Measurements from ENCODE around the gene TTC5. TPM values are rescaled to one million over a fixed set of nuclear protein-coding genes. Genes with fewer than 3 reads are reported as not detected.

Gene TTC5
- total RNA-seq, 2 donors from 2014 or later: 20.1 to 20.5 TPM

- no peak overlapping the region for H3K4me3 Mint-ChIP-seq
Observed at GRCh38 chr14:20328705-20329104, 23.0 kb upstream of the TTC5 start.

GRCh38 chr14:20327005-20327869, 21.5 kb upstream of the TTC5 start:
- Histone ChIP-seq H3K4me3 (ENCODE audit: low read length) (no peak overlapping the region), H3K27ac (ENCODE audit: low read depth, low read length) (no peak overlapping the region), H3K36me3 (ENCODE audit: control insufficient read depth, insufficient read depth, low read length) (peaks cover 64% of the 10 kb centered on the region), H3K9ac (ENCODE audit: extremely low read depth, low read length, poor library complexity, severe bottlenecking) (no peak overlapping the region), H3K9me3 (ENCODE audit: control insufficient read depth, low read length) (no peaks in the 10 kb centered on the region), H3K4me1 (ENCODE audit: control insufficient read depth, insufficient read depth, low read length) (no peaks in the 10 kb centered on the region), H3K27me3 (ENCODE audit: control insufficient read depth, insufficient read depth, low read length, poor library complexity, severe bottlenecking) (no peaks in the 10 kb centered on the region)
- no peak overlapping the region for H3K4me3 Mint-ChIP-seq
- peak overlapping the region; percentile 12 for H3K27ac Mint-ChIP-seq
- H3K4me1 Mint-ChIP-seq: peaks cover 21% of the 10 kb centered on the region
- no peak for DNase-seq
- WGBS, 2 experiments (ENCODE audit: insufficient coverage in 1 of 2, insufficient read length in 1 of 2): 80 to 92% methylated on average over 2 to 8 of the region's 8 CpGs
- H3K27me3 Mint-ChIP-seq (ENCODE audit: insufficient read depth): no peaks in the 10 kb centered on the region
- peak; percentile 87 for TF ChIP-seq CTCF (conservative IDR thresholded peaks at IDR 0.05)
- no peaks in the 10 kb centered on the region for H3K9me3 Mint-ChIP-seq
- H3K36me3 Mint-ChIP-seq (ENCODE audit: low read depth): peaks cover 53% of the 10 kb centered on the region

More at GRCh38 chr14:20328705-20329104, 23.0 kb upstream of the TTC5 start:
- Mint-ChIP-seq H3K27ac (peak overlapping the region; percentile 21), H3K27me3 (ENCODE audit: insufficient read depth) (no peaks in the 10 kb centered on the region), H3K36me3 (ENCODE audit: low read depth) (peaks cover 44% of the 10 kb centered on the region), H3K9me3 (no peaks in the 10 kb centered on the region), H3K4me1 (peaks cover 21% of the 10 kb centered on the region)
- 67 to 85% methylated on average over 1 to 2 of the region's 2 CpGs for WGBS, 2 experiments (ENCODE audit: insufficient coverage in 1 of 2, insufficient read length in 1 of 2)
- no peak overlapping the region for H3K9ac ChIP-seq (ENCODE audit: extremely low read depth, low read length, poor library complexity, severe bottlenecking)
- no peaks in the 10 kb centered on the region for H3K4me1 ChIP-seq (ENCODE audit: control insufficient read depth, insufficient read depth, low read length)
- H3K4me3 ChIP-seq (ENCODE audit: low read length): no peak overlapping the region
- no peak overlapping the region for H3K27ac ChIP-seq (ENCODE audit: low read depth, low read length)
- no peaks in the 10 kb centered on the region for H3K9me3 ChIP-seq (ENCODE audit: control insufficient read depth, low read length)
- H3K36me3 ChIP-seq (ENCODE audit: control insufficient read depth, insufficient read depth, low read length): peaks cover 53% of the 10 kb centered on the region
- DNase-seq: no peak
- no peaks in the 10 kb centered on the region for H3K27me3 ChIP-seq (ENCODE audit: control insufficient read depth, insufficient read depth, low read length, poor library complexity, severe bottlenecking)
- no peak for TF ChIP-seq CTCF (conservative IDR thresholded peaks at IDR 0.05)

- H3K4me3 Mint-ChIP-seq: no peak overlapping the region
- 96% methylated on average over 14 to 16 of the region's 16 CpGs for whole genome bisulfite sequencing, 2 experiments (ENCODE audit: insufficient coverage in 1 of 2, insufficient read length in 1 of 2)
- peak; percentile 49 for DNase-seq
- Histone ChIP-seq H3K27ac (ENCODE audit: low read depth, low read length) (no peak overlapping the region), H3K27me3 (ENCODE audit: control insufficient read depth, insufficient read depth, low read length, poor library complexity, severe bottlenecking) (no peaks in the 10 kb centered on the region), H3K4me3 (ENCODE audit: low read length) (no peak overlapping the region), H3K9ac (ENCODE audit: extremely low read depth, low read length, poor library complexity, severe bottlenecking) (no peak overlapping the region), H3K4me1 (ENCODE audit: control insufficient read depth, insufficient read depth, low read length) (no peaks in the 10 kb centered on the region), H3K36me3 (ENCODE audit: control insufficient read depth, insufficient read depth, low read length) (peaks cover 91% of the 10 kb centered on the region), H3K9me3 (ENCODE audit: control insufficient read depth, low read length) (peaks cover 7% of the 10 kb centered on the region)
- no peaks in the 10 kb centered on the region for H3K9me3 Mint-ChIP-seq
- peaks cover 81% of the 10 kb centered on the region for H3K36me3 Mint-ChIP-seq (ENCODE audit: low read depth)
- H3K4me1 Mint-ChIP-seq: no peaks in the 10 kb centered on the region
- no peak for TF ChIP-seq CTCF (conservative IDR thresholded peaks at IDR 0.05)
- H3K27me3 Mint-ChIP-seq (ENCODE audit: insufficient read depth): no peaks in the 10 kb centered on the region
- no peak overlapping the region for H3K27ac Mint-ChIP-seq
Observed at GRCh38 chr14:20317720-20318119, 12.0 kb upstream of the TTC5 start.

All from endodermal cell (in vitro differentiated cells).